ENCODE results near the gene TMEM232. TPM values are rescaled to one million over a fixed set of nuclear protein-coding genes. Genes with fewer than 3 reads are reported as not detected.

Gene TMEM232
- total RNA-seq, 1 donor from 2014 or later: 1.6 TPM

GRCh38 chr5:110398951-110399350, 327.5 kb downstream of the TMEM232 start:
- Histone ChIP-seq H3K36me3 (ENCODE audit: control insufficient read depth in 3 of 3, insufficient read depth in 3 of 3, low read length in 3 of 3) (no peaks in the 10 kb centered on the region), H3K9me3 (ENCODE audit: control insufficient read depth in 3 of 3, low read length in 3 of 3) (no peaks in the 10 kb centered on the region), H3K27ac (ENCODE audit: low read depth, low read length) (no peak overlapping the region), H3K4me1 (ENCODE audit: control insufficient read depth in 3 of 3, insufficient read depth in 3 of 3, low read length in 3 of 3) (no peaks in the 10 kb centered on the region), H3K4me3 (ENCODE audit: low read length in 3 of 3) (no peak overlapping the region), H3K9ac (ENCODE audit: low read depth in 1 of 3, low read length in 3 of 3) (no peak overlapping the region), H3K27me3 (ENCODE audit: control insufficient read depth in 3 of 3, insufficient read depth in 3 of 3, low read length in 3 of 3) (no peaks in the 10 kb centered on the region)

- no peaks in the 10 kb centered on the region for H3K9me3 ChIP-seq (ENCODE audit: control insufficient read depth in 3 of 3, low read length in 3 of 3)
- H3K4me1 ChIP-seq (ENCODE audit: control insufficient read depth in 3 of 3, insufficient read depth in 3 of 3, low read length in 3 of 3): no peaks in the 10 kb centered on the region
- H3K36me3 ChIP-seq (ENCODE audit: control insufficient read depth in 3 of 3, insufficient read depth in 3 of 3, low read length in 3 of 3): no peaks in the 10 kb centered on the region
- H3K27ac ChIP-seq (ENCODE audit: low read depth, low read length): no peak overlapping the region
- no peaks in the 10 kb centered on the region for H3K27me3 ChIP-seq (ENCODE audit: control insufficient read depth in 3 of 3, insufficient read depth in 3 of 3, low read length in 3 of 3)
- no peak overlapping the region for H3K4me3 ChIP-seq (ENCODE audit: low read length in 3 of 3)
- no peak overlapping the region for H3K9ac ChIP-seq (ENCODE audit: low read depth in 1 of 3, low read length in 3 of 3)
Observed at GRCh38 chr5:110397281-110397680, 329.2 kb downstream of the TMEM232 start.

GRCh38 chr5:110386782-110387181, 339.7 kb downstream of the TMEM232 start:
- H3K9ac ChIP-seq (ENCODE audit: low read depth in 1 of 3, low read length in 3 of 3): no peak overlapping the region
- H3K36me3 ChIP-seq (ENCODE audit: control insufficient read depth in 3 of 3, insufficient read depth in 3 of 3, low read length in 3 of 3): no peaks in the 10 kb centered on the region
- H3K27me3 ChIP-seq (ENCODE audit: control insufficient read depth in 3 of 3, insufficient read depth in 3 of 3, low read length in 3 of 3): no peaks in the 10 kb centered on the region
- no peak overlapping the region for H3K4me3 ChIP-seq (ENCODE audit: low read length in 3 of 3)
- H3K9me3 ChIP-seq (ENCODE audit: control insufficient read depth in 3 of 3, low read length in 3 of 3): no peaks in the 10 kb centered on the region
- H3K4me1 ChIP-seq (ENCODE audit: control insufficient read depth in 3 of 3, insufficient read depth in 3 of 3, low read length in 3 of 3): no peaks in the 10 kb centered on the region
- no peak overlapping the region for H3K27ac ChIP-seq (ENCODE audit: low read depth, low read length)

- Histone ChIP-seq H3K9me3 (ENCODE audit: control insufficient read depth in 3 of 3, low read length in 3 of 3) (no peaks in the 10 kb centered on the region), H3K27ac (ENCODE audit: low read depth, low read length) (no peak overlapping the region), H3K4me1 (ENCODE audit: control insufficient read depth in 3 of 3, insufficient read depth in 3 of 3, low read length in 3 of 3) (no peaks in the 10 kb centered on the region), H3K27me3 (ENCODE audit: control insufficient read depth in 3 of 3, insufficient read depth in 3 of 3, low read length in 3 of 3) (no peaks in the 10 kb centered on the region), H3K36me3 (ENCODE audit: control insufficient read depth in 3 of 3, insufficient read depth in 3 of 3, low read length in 3 of 3) (no peaks in the 10 kb centered on the region), H3K9ac (ENCODE audit: low read depth in 1 of 3, low read length in 3 of 3) (no peak overlapping the region), H3K4me3 (ENCODE audit: low read length in 3 of 3) (no peak overlapping the region)
Observed at GRCh38 chr5:110383231-110383630, 343.2 kb downstream of the TMEM232 start.

GRCh38 chr5:110377943-110378342, 348.5 kb downstream of the TMEM232 start:
- Histone ChIP-seq H3K27ac (ENCODE audit: low read depth, low read length) (no peak overlapping the region), H3K9me3 (ENCODE audit: control insufficient read depth in 3 of 3, low read length in 3 of 3) (no peaks in the 10 kb centered on the region), H3K27me3 (ENCODE audit: control insufficient read depth in 3 of 3, insufficient read depth in 3 of 3, low read length in 3 of 3) (no peaks in the 10 kb centered on the region), H3K4me3 (ENCODE audit: low read length in 3 of 3) (no peak overlapping the region), H3K36me3 (ENCODE audit: control insufficient read depth in 3 of 3, insufficient read depth in 3 of 3, low read length in 3 of 3) (no peaks in the 10 kb centered on the region), H3K4me1 (ENCODE audit: control insufficient read depth in 3 of 3, insufficient read depth in 3 of 3, low read length in 3 of 3) (no peaks in the 10 kb centered on the region), H3K9ac (ENCODE audit: low read depth in 1 of 3, low read length in 3 of 3) (no peak overlapping the region)

GRCh38 chr5:110377361-110377760, 349.1 kb downstream of the TMEM232 start:
- Histone ChIP-seq H3K27me3 (ENCODE audit: control insufficient read depth in 3 of 3, insufficient read depth in 3 of 3, low read length in 3 of 3) (no peaks in the 10 kb centered on the region), H3K9me3 (ENCODE audit: control insufficient read depth in 3 of 3, low read length in 3 of 3) (no peaks in the 10 kb centered on the region), H3K4me3 (ENCODE audit: low read length in 3 of 3) (no peak overlapping the region), H3K9ac (ENCODE audit: low read depth in 1 of 3, low read length in 3 of 3) (no peak overlapping the region), H3K36me3 (ENCODE audit: control insufficient read depth in 3 of 3, insufficient read depth in 3 of 3, low read length in 3 of 3) (no peaks in the 10 kb centered on the region), H3K4me1 (ENCODE audit: control insufficient read depth in 3 of 3, insufficient read depth in 3 of 3, low read length in 3 of 3) (no peaks in the 10 kb centered on the region), H3K27ac (ENCODE audit: low read depth, low read length) (no peak overlapping the region)

GRCh38 chr5:110376281-110376951, 350.1 kb downstream of the TMEM232 start:
- no peak overlapping the region for H3K4me3 ChIP-seq (ENCODE audit: low read length in 3 of 3)
- no peaks in the 10 kb centered on the region for H3K4me1 ChIP-seq (ENCODE audit: control insufficient read depth in 3 of 3, insufficient read depth in 3 of 3, low read length in 3 of 3)
- H3K36me3 ChIP-seq (ENCODE audit: control insufficient read depth in 3 of 3, insufficient read depth in 3 of 3, low read length in 3 of 3): no peaks in the 10 kb centered on the region
- H3K9me3 ChIP-seq (ENCODE audit: control insufficient read depth in 3 of 3, low read length in 3 of 3): no peaks in the 10 kb centered on the region
- no peak overlapping the region for H3K9ac ChIP-seq (ENCODE audit: low read depth in 1 of 3, low read length in 3 of 3)
- H3K27me3 ChIP-seq (ENCODE audit: control insufficient read depth in 3 of 3, insufficient read depth in 3 of 3, low read length in 3 of 3): no peaks in the 10 kb centered on the region
- H3K27ac ChIP-seq (ENCODE audit: low read depth, low read length): no peak overlapping the region

GRCh38 chr5:110371725-110372041, 354.8 kb downstream of the TMEM232 start:
- Histone ChIP-seq H3K9me3 (ENCODE audit: control insufficient read depth in 3 of 3, low read length in 3 of 3) (no peaks in the 10 kb centered on the region), H3K4me3 (ENCODE audit: low read length in 3 of 3) (no peak overlapping the region), H3K4me1 (ENCODE audit: control insufficient read depth in 3 of 3, insufficient read depth in 3 of 3, low read length in 3 of 3) (no peaks in the 10 kb centered on the region), H3K9ac (ENCODE audit: low read depth in 1 of 3, low read length in 3 of 3) (no peak overlapping the region), H3K36me3 (ENCODE audit: control insufficient read depth in 3 of 3, insufficient read depth in 3 of 3, low read length in 3 of 3) (no peaks in the 10 kb centered on the region), H3K27ac (ENCODE audit: low read depth, low read length) (no peak overlapping the region), H3K27me3 (ENCODE audit: control insufficient read depth in 3 of 3, insufficient read depth in 3 of 3, low read length in 3 of 3) (no peaks in the 10 kb centered on the region)

- Histone ChIP-seq H3K4me1 (ENCODE audit: control insufficient read depth in 3 of 3, insufficient read depth in 3 of 3, low read length in 3 of 3) (no peaks in the 10 kb centered on the region), H3K27ac (ENCODE audit: low read depth, low read length) (no peak overlapping the region), H3K9me3 (ENCODE audit: control insufficient read depth in 3 of 3, low read length in 3 of 3) (no peaks in the 10 kb centered on the region), H3K36me3 (ENCODE audit: control insufficient read depth in 3 of 3, insufficient read depth in 3 of 3, low read length in 3 of 3) (no peaks in the 10 kb centered on the region), H3K9ac (ENCODE audit: low read depth in 1 of 3, low read length in 3 of 3) (no peak overlapping the region), H3K27me3 (ENCODE audit: control insufficient read depth in 3 of 3, insufficient read depth in 3 of 3, low read length in 3 of 3) (no peaks in the 10 kb centered on the region), H3K4me3 (ENCODE audit: low read length in 3 of 3) (no peak overlapping the region)
Observed at GRCh38 chr5:110371011-110371724, 355.3 kb downstream of the TMEM232 start.

Data from skeletal muscle tissue (tissue), 4 donors.